ENCODE data around the gene CENPK. TPM values are rescaled to one million over a fixed set of nuclear protein-coding genes. Genes with fewer than 3 reads are reported as not detected.

The CENPK gene
- polyA plus RNA-seq, 1 experiment = 4.8 TPM

DNA sequence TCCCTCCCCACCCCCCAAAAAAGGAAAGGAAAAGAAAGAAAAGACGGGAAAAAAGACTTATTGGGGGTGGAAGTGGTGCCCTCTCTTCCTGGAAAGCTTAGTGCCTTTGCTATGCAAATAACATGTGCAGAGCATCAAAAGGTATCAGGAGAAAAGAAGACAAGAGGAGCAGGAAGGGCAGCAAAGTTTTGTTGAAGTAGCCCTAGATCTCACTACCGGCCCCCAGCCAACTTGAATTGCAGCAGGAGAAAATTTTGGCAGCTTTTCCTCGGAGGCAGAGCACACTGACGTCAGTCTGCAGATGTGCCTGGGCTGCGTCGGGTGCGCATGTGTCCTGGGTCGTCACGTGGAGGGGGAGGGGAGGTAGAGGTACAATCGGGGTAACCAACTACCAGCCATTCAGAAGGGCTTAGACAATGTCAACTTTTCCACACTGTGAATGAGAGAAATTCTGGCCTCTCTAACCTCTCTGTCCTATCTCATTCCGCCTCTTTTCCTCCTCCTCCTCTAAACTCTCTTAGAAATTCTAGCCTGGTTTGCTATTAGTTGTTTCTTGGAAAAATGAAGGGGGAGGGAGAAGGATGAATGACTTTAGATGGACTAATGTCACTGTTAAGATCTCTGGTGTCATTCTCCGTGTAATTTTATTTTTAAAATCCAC, 81.2 kb downstream of the CENPK start, which contains the start of gene ADAMTS6:
Gene ADAMTS6 (minus strand): TSS at position 286 of the 661 bp plus-strand sequence. CDS start 8,247 bp downstream, outside the sequence.
- peak within 1 kb of the TSS; percentile 56 for H3K4me3 ChIP-seq (ENCODE audit: low read depth, low read length)
- H3K36me3 ChIP-seq (ENCODE audit: control insufficient read depth, insufficient read depth, low read length) = no peaks in the 10 kb centered on the region
- ChIA-PET CTCF (interaction anchor here (1.0 to 4.8 kb wide), 10 partner anchors 16 to 674 kb away, joined by 3 to 26 read pairs (median 5); no protein-coding TSS in a partner anchor), POLR2A (interaction anchor here (0.6 to 1.3 kb wide), 7 partner anchors 87 to 669 kb away, joined by 3 to 7 read pairs (median 4); no protein-coding TSS in a partner anchor)
- no peaks in the 10 kb centered on the region for H3K27me3 ChIP-seq (ENCODE audit: control insufficient read depth, insufficient read depth, low read length)
- peak; percentile 81 for DNase-seq (ENCODE audit: low read depth)
- TF ChIP-seq, protein P1, sequence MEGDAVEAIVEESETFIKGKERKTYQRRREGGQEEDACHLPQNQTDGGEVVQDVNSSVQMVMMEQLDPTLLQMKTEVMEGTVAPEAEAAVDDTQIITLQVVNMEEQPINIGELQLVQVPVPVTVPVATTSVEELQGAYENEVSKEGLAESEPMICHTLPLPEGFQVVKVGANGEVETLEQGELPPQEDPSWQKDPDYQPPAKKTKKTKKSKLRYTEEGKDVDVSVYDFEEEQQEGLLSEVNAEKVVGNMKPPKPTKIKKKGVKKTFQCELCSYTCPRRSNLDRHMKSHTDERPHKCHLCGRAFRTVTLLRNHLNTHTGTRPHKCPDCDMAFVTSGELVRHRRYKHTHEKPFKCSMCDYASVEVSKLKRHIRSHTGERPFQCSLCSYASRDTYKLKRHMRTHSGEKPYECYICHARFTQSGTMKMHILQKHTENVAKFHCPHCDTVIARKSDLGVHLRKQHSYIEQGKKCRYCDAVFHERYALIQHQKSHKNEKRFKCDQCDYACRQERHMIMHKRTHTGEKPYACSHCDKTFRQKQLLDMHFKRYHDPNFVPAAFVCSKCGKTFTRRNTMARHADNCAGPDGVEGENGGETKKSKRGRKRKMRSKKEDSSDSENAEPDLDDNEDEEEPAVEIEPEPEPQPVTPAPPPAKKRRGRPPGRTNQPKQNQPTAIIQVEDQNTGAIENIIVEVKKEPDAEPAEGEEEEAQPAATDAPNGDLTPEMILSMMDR (IDR thresholded peaks at IDR 0.05; ENCODE audit: insufficient read depth, low read depth, low read length) = no peak

DNA sequence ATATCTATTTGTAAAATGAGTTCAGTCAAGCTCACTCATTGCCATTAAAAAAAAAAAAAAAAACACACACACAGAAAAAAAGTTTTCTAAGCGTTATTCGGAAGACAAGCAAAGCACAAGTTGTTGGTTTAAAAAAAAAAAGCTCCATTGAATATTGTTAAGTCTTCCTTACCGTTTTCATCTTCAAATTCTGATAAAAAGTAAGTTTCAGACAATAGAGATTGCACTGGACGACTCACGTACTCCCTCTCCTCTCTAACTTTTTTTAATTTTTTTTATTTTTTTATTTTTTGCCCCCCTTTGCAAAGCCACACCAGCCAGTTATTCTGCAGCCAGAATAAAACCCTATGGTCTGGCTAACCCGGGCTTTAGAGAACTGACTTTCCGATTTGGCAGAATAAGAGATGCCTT, 81.8 kb downstream of the CENPK start:
- ChIA-PET POLR2A (interaction anchor here (0.6 to 0.7 kb wide), 3 partner anchors 269 to 298 kb away, joined by 3 to 5 read pairs (median 5); no protein-coding TSS in a partner anchor), CTCF (interaction anchor here (1.3 to 4.8 kb wide), 7 partner anchors 14 to 674 kb away, joined by 3 to 26 read pairs (median 4); no protein-coding TSS in a partner anchor)
- Histone ChIP-seq H3K36me3 (ENCODE audit: control insufficient read depth, insufficient read depth, low read length) (no peaks in the 10 kb centered on the region), H3K4me3 (ENCODE audit: low read depth, low read length) (peak overlapping the region; percentile 56), H3K27me3 (ENCODE audit: control insufficient read depth, insufficient read depth, low read length) (no peaks in the 10 kb centered on the region)
- TF ChIP-seq, protein P1 (IDR thresholded peaks at IDR 0.05; ENCODE audit: insufficient read depth, low read depth, low read length) = no peak
- no peak for DNase-seq (ENCODE audit: low read depth)

DNA sequence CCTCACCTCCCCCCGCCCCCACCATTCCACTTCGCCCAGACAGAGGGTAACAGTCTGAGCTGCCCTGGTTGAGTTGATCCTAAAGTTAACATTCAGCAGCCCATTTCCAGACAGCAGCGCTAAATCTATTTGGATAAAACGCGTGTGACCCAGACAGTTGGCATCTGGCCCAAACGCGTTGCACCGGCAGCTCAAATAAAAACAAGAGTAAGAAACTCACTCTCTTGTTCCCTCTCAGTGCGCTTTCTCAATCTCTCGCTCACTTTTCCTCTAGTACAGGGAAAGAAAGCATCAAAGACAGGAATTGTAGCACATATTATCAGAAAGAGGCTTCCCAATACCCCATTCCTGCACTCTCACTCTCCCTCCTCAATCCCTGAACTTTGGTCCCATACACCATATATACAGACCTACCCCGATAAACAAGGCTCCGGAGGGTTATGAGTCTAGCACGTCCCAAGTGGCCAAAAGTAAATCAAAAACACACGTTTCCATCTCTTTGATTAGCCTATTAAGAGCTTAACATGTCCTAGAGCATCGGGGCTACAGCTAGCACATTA, 82.6 kb downstream of the CENPK start:
- ChIA-PET POLR2A (interaction anchor here (0.6 to 1.0 kb wide), 6 partner anchors 281 to 378 kb away, joined by 3 to 26 read pairs (median 5); no protein-coding TSS in a partner anchor), CTCF (interaction anchor here (1.0 to 4.8 kb wide), 7 partner anchors 14 to 845 kb away, joined by 3 to 26 read pairs (median 4); no protein-coding TSS in a partner anchor)
- DNase-seq (ENCODE audit: low read depth) = peak; percentile 52
- H3K27me3 ChIP-seq (ENCODE audit: control insufficient read depth, insufficient read depth, low read length) = no peaks in the 10 kb centered on the region
- H3K36me3 ChIP-seq (ENCODE audit: control insufficient read depth, insufficient read depth, low read length) = no peaks in the 10 kb centered on the region
- peak overlapping the region; percentile 56 for H3K4me3 ChIP-seq (ENCODE audit: low read depth, low read length)
- TF ChIP-seq, protein P1 (IDR thresholded peaks at IDR 0.05; ENCODE audit: insufficient read depth, low read depth, low read length) = no peak

DNA sequence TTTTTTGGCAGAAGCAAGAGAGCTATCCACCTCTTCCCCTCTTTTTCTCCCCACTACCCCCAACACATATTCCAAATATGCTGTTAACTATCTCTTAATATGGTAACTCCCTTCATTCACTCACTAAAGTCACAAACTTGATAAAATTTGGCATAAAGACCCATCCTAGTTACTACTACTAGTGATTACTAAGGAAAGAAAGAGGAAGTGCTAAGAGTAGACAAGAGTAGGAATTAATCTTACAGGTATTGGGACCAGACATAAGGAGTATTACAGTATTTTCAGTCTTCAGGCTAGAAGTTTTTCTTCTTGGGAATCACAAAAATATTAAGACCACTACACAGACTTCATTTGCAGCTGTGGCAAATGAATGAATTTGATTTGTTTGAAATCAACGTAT, 83.4 kb downstream of the CENPK start:
- Histone ChIP-seq H3K27me3 (ENCODE audit: control insufficient read depth, insufficient read depth, low read length) (no peaks in the 10 kb centered on the region), H3K4me3 (ENCODE audit: low read depth, low read length) (peak overlapping the region; percentile 56), H3K36me3 (ENCODE audit: control insufficient read depth, insufficient read depth, low read length) (no peaks in the 10 kb centered on the region)
- ChIA-PET POLR2A (interaction anchor here (1.1 to 1.4 kb wide), 2 partner anchors 217 to 280 kb away, joined by 3 read pairs; no protein-coding TSS in a partner anchor), CTCF (interaction anchor here (1.1 to 1.5 kb wide), 3 partner anchors 46 to 844 kb away, joined by 3 read pairs; no protein-coding TSS in a partner anchor)
- TF ChIP-seq, protein P1 (IDR thresholded peaks at IDR 0.05; ENCODE audit: insufficient read depth, low read depth, low read length) = no peak
- DNase-seq (ENCODE audit: low read depth) = no peak

DNA sequence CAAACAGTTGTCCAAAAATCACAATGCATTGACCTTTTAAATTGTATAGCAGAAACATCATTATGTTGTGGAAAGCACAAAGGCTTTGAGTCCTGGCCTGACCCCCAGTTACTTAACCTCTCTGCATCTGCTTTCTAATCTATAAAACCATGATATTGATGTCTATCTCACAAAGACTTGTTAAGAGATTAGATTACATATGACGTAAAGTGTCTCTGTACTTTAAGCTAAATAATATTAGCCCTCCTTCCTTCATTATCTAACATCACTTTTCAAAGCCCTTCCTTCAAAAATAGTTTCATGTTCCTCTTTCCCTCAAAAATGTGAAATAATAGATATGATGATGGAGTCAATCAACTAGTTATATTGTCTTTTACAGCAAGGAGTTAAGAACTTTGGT, 84.6 kb downstream of the CENPK start:
- H3K4me3 ChIP-seq (ENCODE audit: low read depth, low read length) = no peak overlapping the region; the same call in 1 of the 2 replicates
- ChIA-PET POLR2A (interaction anchor here (0.7 to 1.4 kb wide), 2 partner anchors 16 to 278 kb away, joined by 3 read pairs; no protein-coding TSS in a partner anchor), CTCF (interaction anchor here (1.5 kb wide), 1 partner anchor 842 kb away, joined by 3 read pairs; no protein-coding TSS in a partner anchor)
- no peaks in the 10 kb centered on the region for H3K27me3 ChIP-seq (ENCODE audit: control insufficient read depth, insufficient read depth, low read length)
- TF ChIP-seq, protein P1 (IDR thresholded peaks at IDR 0.05; ENCODE audit: insufficient read depth, low read depth, low read length) = no peak
- no peaks in the 10 kb centered on the region for H3K36me3 ChIP-seq (ENCODE audit: control insufficient read depth, insufficient read depth, low read length)
- DNase-seq (ENCODE audit: low read depth) = no peak

Measured in BJ (cell line).